ENCODE results near the gene ALDH3B2. TPM values are rescaled to one million over a fixed set of nuclear protein-coding genes. Genes with fewer than 3 reads are reported as not detected.

ALDH3B2 gene
- total and polyA plus RNA-seq, 2 of the 8 experiments (the other 6 are each of a cell fraction or from before 2014, with no cell fraction given), result not detected

DNA sequence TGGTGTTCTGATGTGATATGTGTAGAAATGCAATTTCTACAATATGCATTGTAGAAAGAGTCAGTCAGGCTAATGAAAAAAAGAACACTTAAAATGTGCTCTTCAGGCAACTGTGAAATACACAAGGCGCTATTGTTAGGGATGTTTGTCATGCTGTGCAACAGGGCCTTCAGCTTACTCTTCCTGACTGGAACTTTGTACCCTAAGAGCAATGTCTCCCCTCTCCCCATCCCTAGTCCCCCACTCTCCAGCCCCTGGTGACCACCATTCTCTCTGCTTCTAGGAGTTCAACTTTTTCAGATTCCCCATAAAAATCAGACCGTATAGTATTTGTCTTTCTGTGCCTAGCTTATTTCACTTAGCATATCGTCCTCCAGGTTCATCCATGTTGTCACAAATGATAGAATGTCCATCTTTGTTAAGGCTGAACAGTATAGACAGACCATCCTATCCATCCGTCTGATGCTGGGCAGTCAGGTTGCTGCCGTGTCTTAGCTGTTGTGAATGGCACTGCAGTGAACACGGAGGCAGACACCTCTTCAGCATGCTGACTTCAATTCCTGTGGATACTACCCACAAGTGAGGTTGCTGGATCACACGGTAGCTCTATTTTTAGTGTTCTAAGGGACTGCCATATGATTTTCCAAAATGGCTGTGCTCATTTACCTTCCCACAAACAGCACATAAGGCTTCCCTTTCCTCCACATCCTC, 57.0 kb downstream of the ALDH3B2 start:
- H3K18ac ChIP-seq (ENCODE audit: extremely low read depth, low read length), result no peak overlapping the region; the same call in 1 of the 2 replicates
- no peaks in the 10 kb centered on the region; a peak in 1 of 4 replicates for H3K9me3 ChIP-seq (ENCODE audit: insufficient read depth in 2 of 2, low read depth in 1 of 2, low read length in 1 of 2)
- H3K4me2 ChIP-seq (ENCODE audit: insufficient read depth in 1 of 2, low read depth in 2 of 2, low read length in 2 of 2), result peak overlapping the region; percentile 40 to 47
- H3K23me2 ChIP-seq (ENCODE audit: low read depth, low read length), result peaks cover 4% of the 10 kb centered on the region; the same call in 1 of the 2 replicates
- peaks cover 0 to 2% of the 10 kb centered on the region in 2 experiments for H4K20me1 ChIP-seq (replicated peaks in 1 of 2; ENCODE audit: control insufficient read depth in 1 of 2, insufficient read depth in 2 of 2, low read length in 2 of 2)
- DNase-seq (ENCODE audit: low read depth in 1 of 2, low spot score in 2 of 2), result peak in 1 of 2 experiments; percentile 41
- H3K27me3 ChIP-seq (replicated peaks in 1 of 4; ENCODE audit: control insufficient read depth in 3 of 4, extremely low read depth in 1 of 4, insufficient read depth in 3 of 4, low read length in 3 of 4), result peaks cover 0 to 10% (median 5%) of the 10 kb centered on the region in 4 experiments; a peak in 6 of 7 replicates
- H3K9ac ChIP-seq (replicated peaks in 1 of 4; ENCODE audit: extremely low read depth in 1 of 4, low read depth in 3 of 4, low read length in 3 of 4), result no peak overlapping the region
- no peak overlapping the region for H4K91ac ChIP-seq (replicated peaks; ENCODE audit: insufficient read length, low read length)
- no peak overlapping the region for H3K14ac ChIP-seq (ENCODE audit: insufficient read length)
- H3K36me3 ChIP-seq (ENCODE audit: control insufficient read depth in 2 of 4, insufficient read depth in 4 of 4, low read length in 3 of 4), result peaks cover 0 to 3% (median 2%) of the 10 kb centered on the region in 4 experiments; a peak in 3 of 8 replicates
- peak overlapping the region in 1 of 4 experiments; percentile 20; a peak in 1 of 8 replicates for H3K4me3 ChIP-seq (ENCODE audit: extremely low read depth in 1 of 4, insufficient read depth in 2 of 4, low read depth in 3 of 4, low read length in 4 of 4)
- H3K79me1 ChIP-seq (ENCODE audit: low read depth, low read length), result no peaks in the 10 kb centered on the region
- no peak overlapping the region for H3K23ac ChIP-seq (ENCODE audit: insufficient read length)
- peak; percentile 13 for FAIRE-seq
- CTCF ChIA-PET (ENCODE audit: partially characterized antibody), result interaction anchor here (1.4 to 7.3 kb wide), 6 partner anchors 9 to 42 kb away, joined by 5 to 117 read pairs (median 10); partner anchors contain the start of genes GSTP1 and NUDT8
- POLR2A ChIA-PET (ENCODE audit: partially characterized antibody), result interaction anchor here (1.0 to 10.7 kb wide), 9 partner anchors 12 to 39 kb away, joined by 3 to 194 read pairs (median 4); partner anchors contain the start of genes GSTP1 and NUDT8
- no peak overlapping the region for H3K56ac ChIP-seq (replicated peaks; ENCODE audit: insufficient read length, low read depth, low read length)
- no peak overlapping the region for H3K4ac ChIP-seq (replicated peaks; ENCODE audit: insufficient read length, low read depth, low read length)
- H3K4me1 ChIP-seq (replicated peaks in 1 of 4; ENCODE audit: control insufficient read depth in 3 of 4, insufficient read depth in 4 of 4, low read length in 3 of 4), result peaks cover 13 to 36% (median 31%) of the 10 kb centered on the region in 4 experiments
- H4K8ac ChIP-seq (ENCODE audit: extremely low read depth, insufficient read depth, low read length), result no peak overlapping the region
- no peak overlapping the region for H3K27ac ChIP-seq (ENCODE audit: low read depth, low read length)
- H2BK15ac ChIP-seq (ENCODE audit: low read length), result 0 out of 2 replicates have a peak overlapping the region, but pooled peaks have one; percentile 66
- no peak overlapping the region for H2AFZ ChIP-seq (ENCODE audit: low read length)
- no peak overlapping the region for H2BK20ac ChIP-seq (ENCODE audit: low read length)
- H2BK12ac ChIP-seq (ENCODE audit: low read depth, low read length), result peak overlapping the region; percentile 94; the same call in 1 of the 2 replicates
- no peak overlapping the region for H4K5ac ChIP-seq (ENCODE audit: insufficient read length, low read depth, low read length)
- no peak overlapping the region for H2BK120ac ChIP-seq (replicated peaks; ENCODE audit: low read depth, low read length)
- H2BK5ac ChIP-seq (ENCODE audit: low read depth, low read length), result no peak overlapping the region
- peak overlapping the region; percentile 99 for H2AK5ac ChIP-seq (ENCODE audit: low read depth, low read length)
- 74% methylated on average over 7 of the region's 7 CpGs; no CpG with 5 or more reads in 1 of the 2 experiments for WGBS, 2 experiments (ENCODE audit: extremely low coverage in 1 of 2, insufficient coverage in 1 of 2, insufficient read length in 1 of 2, insufficient replicate concordance in 2 of 2, low coverage in 1 of 2, low lambda C conversion rate in 2 of 2, missing lambda C conversion rate in 1 of 2)
- H3K79me2 ChIP-seq (ENCODE audit: control insufficient read depth in 1 of 2, insufficient read depth in 2 of 2, low read length in 2 of 2), result peaks cover 0 to 3% of the 10 kb centered on the region in 2 experiments; a peak in 1 of 4 replicates

All from H1 (cell line).